NB4 (cell line): ENCODE results near the gene BBOF1.
"Not testable (repeated sequence)": the region's sequence is repeated elsewhere in the genome, so short reads cannot be mapped to it uniquely, and the experiment has no call there.

Experiments
- DNase-seq: peaks from one replicate; pipeline ENCODE4 v3.0.0; 2010; ENCODE audit warnings: low read depth
- H3K4me3 ChIP-seq: one replicate; pipeline ENCODE4 v1.5.1; 2011; ENCODE audit warnings: mild to moderate bottlenecking, low read depth, low read length, moderate library complexity
- MYC ChIP-seq: IDR thresholded peaks from 2 replicates; pipeline ENCODE4 v1.6.1; 2011; ENCODE audit warnings: low read depth, low read length
- POLR2A ChIP-seq: IDR thresholded peaks from 2 replicates; pipeline ENCODE4 v1.6.1; 2011; ENCODE audit warnings: mild to moderate bottlenecking; ENCODE audit not compliant: insufficient read length; ENCODE audit errors: extremely low read depth
- TF ChIP-seq, protein P1 (sequence below): IDR thresholded peaks from 2 replicates; pipeline ENCODE4 v1.6.1; 2011; ENCODE audit warnings: low read depth, low read length
- TF ChIP-seq, protein P2 (sequence below): IDR thresholded peaks from one replicate; pipeline ENCODE4 v1.5.1; 2012; ENCODE audit warnings: low read depth, low read length

The BBOF1 gene

DNA sequence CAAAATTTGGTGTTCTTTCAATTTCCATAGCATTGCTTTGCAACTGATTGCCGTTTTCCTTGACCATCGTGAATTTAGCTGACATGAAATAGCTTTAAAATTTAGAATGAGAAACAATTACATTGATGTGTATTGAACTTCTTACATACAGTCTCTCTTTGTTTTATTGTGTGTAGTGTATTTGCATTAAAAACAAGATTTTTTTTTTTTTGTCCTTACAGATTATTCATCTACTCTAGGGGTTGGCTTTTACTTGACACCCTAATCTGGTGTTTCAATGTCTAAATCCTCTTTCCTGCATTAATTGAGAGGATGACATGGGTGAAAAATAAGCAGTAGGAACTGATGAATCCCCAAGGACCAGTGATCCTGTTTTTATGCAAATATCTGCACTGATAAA lies 86.2 kb downstream of the BBOF1 start:
- DNase-seq, result no peak
- TF ChIP-seq, protein P1, sequence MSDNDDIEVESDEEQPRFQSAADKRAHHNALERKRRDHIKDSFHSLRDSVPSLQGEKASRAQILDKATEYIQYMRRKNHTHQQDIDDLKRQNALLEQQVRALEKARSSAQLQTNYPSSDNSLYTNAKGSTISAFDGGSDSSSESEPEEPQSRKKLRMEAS, result no peak
- TF ChIP-seq, protein P2, sequence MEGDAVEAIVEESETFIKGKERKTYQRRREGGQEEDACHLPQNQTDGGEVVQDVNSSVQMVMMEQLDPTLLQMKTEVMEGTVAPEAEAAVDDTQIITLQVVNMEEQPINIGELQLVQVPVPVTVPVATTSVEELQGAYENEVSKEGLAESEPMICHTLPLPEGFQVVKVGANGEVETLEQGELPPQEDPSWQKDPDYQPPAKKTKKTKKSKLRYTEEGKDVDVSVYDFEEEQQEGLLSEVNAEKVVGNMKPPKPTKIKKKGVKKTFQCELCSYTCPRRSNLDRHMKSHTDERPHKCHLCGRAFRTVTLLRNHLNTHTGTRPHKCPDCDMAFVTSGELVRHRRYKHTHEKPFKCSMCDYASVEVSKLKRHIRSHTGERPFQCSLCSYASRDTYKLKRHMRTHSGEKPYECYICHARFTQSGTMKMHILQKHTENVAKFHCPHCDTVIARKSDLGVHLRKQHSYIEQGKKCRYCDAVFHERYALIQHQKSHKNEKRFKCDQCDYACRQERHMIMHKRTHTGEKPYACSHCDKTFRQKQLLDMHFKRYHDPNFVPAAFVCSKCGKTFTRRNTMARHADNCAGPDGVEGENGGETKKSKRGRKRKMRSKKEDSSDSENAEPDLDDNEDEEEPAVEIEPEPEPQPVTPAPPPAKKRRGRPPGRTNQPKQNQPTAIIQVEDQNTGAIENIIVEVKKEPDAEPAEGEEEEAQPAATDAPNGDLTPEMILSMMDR, result no peak
- TF ChIP-seq MYC (no peak), POLR2A (no peak)
- no peak overlapping the region for H3K4me3 ChIP-seq

DNA sequence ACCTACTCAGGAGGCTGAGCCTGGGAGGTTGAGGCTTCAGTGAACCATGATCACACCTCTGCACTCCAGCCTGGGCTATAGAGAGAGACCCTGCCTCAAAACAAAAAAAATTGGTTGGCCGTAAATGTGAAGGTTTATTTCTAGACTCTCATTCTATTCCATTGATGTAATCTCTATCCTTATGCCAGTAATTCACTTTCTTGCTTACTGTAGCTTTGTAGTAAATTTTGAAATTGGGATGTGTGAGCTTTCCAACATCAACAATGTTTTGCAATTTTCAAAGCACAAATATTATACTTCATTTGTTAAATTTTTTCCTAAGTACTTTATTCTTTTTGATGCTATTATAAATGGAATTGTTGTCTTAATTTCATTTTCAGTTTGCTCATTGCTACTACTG lies 90.2 kb downstream of the BBOF1 start:
- no peak overlapping the region for H3K4me3 ChIP-seq
- no peak for DNase-seq
- TF ChIP-seq POLR2A (no peak), MYC (no peak)
- TF ChIP-seq, protein P2, result no peak
- TF ChIP-seq, protein P1, result no peak

DNA sequence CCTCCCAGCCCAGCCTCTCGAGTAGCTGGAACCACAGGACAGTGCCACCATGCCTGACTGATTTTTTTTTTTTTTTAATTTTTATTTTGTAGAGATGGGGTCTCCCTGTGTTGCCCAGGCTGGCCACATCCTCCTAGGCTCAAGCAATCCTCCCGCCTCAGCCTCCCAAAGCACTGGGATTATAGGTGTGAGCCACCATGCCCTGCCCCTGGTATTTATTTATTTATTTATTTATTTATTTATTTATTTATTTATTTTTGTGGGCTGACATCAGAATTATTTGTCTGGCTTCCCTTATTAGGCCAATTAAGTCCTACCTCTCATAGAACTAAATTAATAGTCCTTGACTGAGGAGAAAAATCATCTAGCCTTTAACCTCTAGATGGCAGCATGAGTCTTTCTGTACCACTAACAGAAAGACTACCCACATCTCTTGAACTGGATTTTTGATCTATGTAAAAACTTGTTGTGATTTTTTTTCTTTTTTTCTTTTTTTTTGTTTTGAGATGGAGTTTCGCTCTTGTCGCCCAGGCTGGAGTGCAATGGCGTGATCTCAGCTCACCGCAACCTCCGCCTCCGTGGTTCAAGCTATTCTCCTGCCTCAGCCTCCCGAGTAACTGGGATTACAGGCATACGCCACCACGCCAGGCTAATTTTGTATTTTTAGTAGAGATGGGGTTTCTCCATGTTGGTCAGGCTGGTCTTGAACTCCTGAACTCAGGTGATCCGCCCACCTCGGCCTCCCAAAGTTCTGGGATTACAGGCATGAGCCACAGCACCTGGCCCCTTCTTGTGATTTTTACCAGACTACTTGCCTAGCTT lies 92.5 kb downstream of the BBOF1 start:
- TF ChIP-seq, protein P2, result peak; percentile 41
- H3K4me3 ChIP-seq, result not testable (repeated sequence)
- peak; percentile 65 for DNase-seq
